A549 treated with AZD2906 at 1 μM for 4 hours (cell line): ENCODE data around the gene ORC6. TPM values are rescaled to one million over a fixed set of nuclear protein-coding genes. Genes with fewer than 3 reads are reported as not detected.

Source experiments
- total RNA-seq: library from RNA; stranded (reverse); fragments of 200-300 nt; extraction: Qiagen RNA extraction; gene quantifications from 5 replicates; pipeline ENCODE4 v1.2.3, GENCODE V29; 2022

ORC6 gene, protein sequence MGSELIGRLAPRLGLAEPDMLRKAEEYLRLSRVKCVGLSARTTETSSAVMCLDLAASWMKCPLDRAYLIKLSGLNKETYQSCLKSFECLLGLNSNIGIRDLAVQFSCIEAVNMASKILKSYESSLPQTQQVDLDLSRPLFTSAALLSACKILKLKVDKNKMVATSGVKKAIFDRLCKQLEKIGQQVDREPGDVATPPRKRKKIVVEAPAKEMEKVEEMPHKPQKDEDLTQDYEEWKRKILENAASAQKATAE
- total RNA-seq, result 38.1 to 44.3 TPM (median 40.6 TPM) in 5 replicates

DNA sequence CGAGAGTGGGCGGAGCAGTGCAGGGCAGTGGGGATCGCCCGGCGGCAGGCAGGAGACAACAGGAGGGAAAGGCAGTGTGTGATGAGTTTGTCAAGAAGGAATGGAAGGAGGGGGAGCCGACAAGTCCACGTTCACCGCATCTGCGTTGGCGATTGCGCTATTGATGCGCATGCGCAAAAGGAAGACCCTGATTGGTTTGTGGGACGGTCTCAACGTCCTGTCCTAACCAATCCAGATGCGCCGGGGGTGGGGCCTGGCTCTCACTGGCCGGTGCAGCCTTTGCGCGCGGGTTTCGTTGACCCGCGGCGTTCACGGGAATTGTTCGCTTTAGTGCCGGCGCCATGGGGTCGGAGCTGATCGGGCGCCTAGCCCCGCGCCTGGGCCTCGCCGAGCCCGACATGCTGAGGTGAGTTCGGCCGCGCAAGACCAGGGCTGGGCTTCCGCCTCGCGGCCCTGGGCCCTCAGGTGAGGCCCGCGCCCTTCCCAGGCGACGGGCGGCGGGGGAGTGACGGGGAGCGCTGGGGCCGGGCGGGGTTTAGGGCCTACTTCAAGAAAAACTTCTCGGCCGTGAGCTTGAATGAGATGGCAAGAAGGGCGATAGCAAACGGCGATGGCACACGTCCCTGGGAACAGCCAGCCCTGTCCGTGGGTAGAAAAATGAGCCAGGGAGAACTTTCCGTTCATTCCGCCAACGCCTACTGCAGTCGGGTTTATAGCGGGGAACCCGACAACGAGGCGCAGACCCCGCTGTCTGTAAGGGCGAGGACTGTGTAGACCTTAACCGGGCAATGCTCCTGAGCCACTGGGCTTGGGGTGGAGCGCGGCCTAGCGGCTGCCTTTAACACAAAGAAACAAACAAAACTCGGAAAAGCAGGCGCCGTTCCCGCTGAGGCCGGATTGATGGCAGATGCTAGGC is at the start of gene ORC6:
ORC6 (plus strand) TSS at position 295 of the 916 bp plus-strand sequence; CDS start at position 342, 47 bp downstream.

DNA sequence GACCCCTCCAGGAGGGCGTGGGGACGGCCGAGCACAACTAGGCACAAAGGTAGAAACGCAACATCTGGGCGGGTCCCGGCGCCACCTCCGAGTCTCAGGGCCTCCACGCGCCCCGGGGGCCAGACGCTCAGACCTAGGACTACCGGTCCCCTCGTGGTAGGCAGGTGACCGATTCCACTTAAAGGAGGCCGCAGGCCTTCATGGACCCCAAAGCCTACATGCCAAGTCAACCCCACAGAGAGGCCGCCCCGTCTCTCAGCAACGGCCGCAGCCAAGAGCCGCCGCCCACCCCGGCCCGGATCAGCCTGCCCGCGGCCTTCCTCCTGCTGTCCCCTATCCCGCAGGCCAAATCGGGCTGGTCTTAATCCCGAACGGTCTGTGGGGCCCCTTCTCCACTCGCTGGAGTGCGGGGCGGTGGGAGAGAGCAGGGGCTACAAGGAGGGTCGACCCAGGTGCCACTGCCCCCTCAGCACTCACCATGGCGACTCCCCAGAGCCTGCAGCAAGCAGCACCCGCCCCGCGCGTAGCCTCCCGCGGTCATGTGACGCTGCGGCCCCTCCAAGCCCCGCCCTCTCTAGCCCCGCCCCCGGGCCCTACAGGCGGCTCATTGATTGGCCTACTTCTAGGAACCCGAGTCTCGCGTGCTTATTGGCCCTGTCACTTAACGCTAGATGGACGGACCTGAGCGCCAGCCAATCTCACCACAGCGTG is 650 bp upstream of the ORC6 start, which contains the start of gene VPS35:
VPS35 (minus strand) TSS at position 525 of the 711 bp plus-strand sequence; CDS start at position 480, 45 bp downstream.

Other genes with a start within 250 kb of the ORC6 start
- 30.4 to 40.3 TPM (median 36.0 TPM) in 5 replicates for gene SHCBP1, start 68.3 kb upstream of the ORC6 start, total RNA-seq
- gene VPS35, start 481 bp upstream of the ORC6 start, total RNA-seq, result 74.1 to 92.2 TPM (median 76.5 TPM) in 5 replicates
- gene MYLK3, start 58.7 kb downstream of the ORC6 start, total RNA-seq, result 0.03 to 0.07 TPM (median 0.05 TPM) in 5 replicates
- gene C16orf87, start 141.5 kb downstream of the ORC6 start, total RNA-seq, result 5.0 to 8.0 TPM (median 6.5 TPM) in 5 replicates
- gene GPT2, start 194.7 kb downstream of the ORC6 start, total RNA-seq, result 10.3 to 13.1 TPM (median 12.3 TPM) in 5 replicates